HG03139 (cell line): ENCODE results near the gene FKBP6.
"Not testable (repeated sequence)": the region's sequence is repeated elsewhere in the genome, so short reads cannot be mapped to it uniquely, and the experiment has no call there.

ENCODE experiments used
- ATAC-seq: cut with Tn5 transposase; IDR thresholded peaks from one replicate; pipeline ENCODE4 v1.9.1; 2021; ENCODE audit not compliant: unreplicated experiment

Gene FKBP6

DNA sequence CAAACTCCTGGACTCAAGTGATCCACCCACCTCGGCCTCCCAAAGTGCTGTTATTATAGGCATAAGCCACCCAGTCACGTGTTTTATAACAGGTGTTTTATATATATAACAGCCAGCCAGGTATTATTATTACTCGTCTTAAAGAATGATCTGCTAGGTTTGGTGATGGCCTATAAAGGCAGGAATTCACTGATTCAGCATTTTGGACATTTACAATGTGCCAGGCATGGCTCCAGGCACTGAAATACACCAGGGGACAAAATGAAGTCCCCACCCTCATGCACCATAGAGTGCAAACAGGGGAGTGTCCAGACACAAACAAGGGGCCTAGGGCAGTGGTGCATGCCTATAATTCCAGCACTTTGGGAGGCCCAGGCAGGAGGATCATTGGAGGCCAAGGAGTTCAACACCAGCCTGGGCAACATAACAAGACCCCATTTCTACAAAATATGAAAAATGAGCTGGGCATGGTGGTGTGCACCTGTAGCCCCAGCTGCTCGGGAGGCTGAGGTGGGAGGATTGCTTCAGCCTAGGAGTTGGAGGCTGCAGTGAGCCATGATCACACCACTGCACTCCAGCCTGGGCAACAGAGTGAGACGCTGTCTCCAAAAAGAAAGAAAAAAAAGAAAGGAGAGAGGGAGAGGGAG is 4.4 kb upstream of the FKBP6 start:
- ATAC-seq = not testable (repeated sequence)

DNA sequence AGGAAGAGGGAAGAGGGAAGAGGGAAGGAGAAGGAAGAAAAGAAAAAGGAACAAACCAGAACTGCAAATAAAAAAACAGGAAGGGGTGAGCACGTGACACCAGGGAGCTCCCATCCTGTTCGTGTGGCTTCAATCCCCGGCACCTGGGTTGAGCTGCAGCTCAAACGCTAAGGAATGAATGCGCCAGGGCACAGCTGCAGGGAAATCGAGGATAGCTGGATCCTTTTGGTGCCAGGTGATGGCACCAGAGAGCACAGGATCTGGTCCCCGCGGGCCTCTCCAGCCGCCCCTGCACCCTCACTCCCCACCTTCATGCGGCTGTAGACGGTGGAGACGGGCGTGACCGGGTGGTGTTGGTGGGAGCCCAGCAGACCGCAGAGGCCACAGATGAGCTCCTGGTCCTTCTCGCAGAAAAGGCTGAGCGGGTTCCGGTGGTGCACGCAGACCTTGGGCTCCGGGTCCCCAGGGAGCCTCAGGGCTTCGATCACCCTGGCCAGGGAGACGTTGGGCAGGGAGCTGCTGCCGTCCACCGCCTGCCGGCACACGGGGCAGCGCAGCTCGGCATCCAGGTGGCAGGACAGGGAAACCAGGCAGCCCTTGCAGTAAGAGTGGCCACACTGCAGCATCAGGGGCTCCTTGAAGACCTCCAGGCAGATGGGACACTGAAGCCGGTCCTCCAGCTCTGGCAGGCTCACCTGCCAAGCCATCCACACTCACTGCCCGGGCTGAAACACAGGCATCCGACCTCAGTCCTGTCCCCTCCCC is 3.7 kb upstream of the FKBP6 start:
- not testable (repeated sequence) for ATAC-seq

DNA sequence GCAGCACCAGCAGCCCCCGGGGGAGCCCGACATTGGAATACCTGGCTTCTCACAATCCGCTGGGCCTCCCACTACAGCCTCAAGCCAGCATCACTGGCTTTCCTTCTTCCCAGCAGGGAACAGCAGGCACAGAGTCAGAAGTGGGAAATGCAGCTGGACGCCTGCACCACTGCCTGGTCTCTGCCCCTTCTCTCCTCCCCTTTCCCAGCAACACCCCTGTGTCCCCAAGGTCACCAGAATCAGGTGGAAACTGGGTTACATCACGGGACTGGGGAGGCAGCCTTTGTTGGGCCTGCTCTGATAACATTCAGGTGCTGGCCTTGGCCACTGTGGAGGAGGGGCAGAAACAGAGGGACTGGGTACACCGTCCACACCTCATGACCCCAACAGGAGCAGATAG is 2.5 kb upstream of the FKBP6 start:
- ATAC-seq = not testable (repeated sequence)

DNA sequence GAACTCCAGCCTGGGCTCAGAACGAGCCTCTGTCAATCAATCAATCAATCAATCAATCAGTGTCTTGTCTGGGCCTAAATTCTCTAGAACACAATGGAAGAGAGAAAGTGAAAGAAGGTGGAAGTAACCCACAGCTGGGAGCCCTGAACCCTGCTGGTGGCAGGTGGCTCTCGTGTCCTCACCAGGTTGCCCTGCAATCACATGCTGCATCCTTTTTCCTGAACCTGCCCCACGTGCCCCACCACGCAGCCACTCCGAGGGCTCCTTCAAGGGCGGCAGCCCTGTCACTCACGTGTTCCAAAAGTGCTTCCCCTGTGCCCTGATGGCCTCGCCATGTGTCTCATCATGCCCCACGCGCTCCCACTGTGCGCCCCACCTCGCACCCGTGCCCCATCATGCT is 512 bp upstream of the FKBP6 start:
- not testable (repeated sequence) for ATAC-seq

DNA sequence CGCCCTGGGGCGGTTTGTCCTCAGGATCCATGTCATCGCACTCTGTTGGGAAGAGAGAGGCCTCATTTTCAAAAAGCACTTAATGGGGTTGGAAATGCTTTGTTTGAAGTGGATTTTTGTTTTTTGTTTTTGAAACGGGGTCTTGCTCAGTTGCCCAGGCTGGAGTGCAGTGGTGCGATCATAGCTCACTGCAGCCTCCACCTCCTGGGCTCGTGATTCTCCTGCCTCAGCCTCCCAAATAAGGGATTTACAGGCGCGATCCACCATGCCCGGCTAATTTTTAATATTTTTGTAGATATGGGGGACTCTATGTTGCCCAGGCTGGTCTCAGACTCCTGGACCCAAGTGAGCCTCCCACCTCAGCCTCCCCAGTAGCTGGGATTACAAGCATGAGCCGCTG is 735 bp downstream of the FKBP6 start:
- no peak for ATAC-seq

DNA sequence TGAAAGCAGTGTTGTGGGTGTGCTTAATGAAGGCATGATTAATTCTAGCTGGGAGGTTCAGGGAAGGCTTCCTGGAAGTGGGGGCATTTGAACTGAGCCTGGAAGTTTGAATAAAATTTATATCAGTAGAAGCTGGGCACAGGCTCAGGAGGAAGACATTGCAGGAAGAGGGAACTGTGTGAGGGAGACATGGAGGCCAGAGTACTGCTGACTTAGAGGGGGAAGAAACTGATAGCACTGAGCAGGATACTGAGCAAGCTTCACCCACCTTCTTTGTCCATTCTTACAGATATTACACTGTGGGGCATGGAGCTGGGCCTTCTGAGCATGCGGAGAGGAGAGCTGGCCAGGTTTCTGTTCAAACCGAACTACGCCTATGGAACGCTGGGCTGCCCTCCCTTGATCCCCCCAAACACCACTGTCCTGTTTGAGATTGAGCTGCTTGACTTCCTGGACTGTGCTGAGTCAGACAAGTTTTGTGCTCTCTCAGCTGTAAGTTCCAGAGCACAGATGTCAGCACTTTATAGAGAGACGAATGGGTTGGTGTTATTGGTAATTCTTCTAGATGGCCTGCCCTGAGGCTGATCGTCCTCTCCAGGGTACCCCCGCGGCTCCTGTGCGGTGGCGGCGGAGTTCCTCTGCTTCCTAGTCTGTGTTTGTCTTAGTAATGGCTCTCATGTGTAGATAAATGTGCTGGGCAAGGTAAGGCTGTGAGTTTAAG is 2.1 kb downstream of the FKBP6 start:
- no peak for ATAC-seq

DNA sequence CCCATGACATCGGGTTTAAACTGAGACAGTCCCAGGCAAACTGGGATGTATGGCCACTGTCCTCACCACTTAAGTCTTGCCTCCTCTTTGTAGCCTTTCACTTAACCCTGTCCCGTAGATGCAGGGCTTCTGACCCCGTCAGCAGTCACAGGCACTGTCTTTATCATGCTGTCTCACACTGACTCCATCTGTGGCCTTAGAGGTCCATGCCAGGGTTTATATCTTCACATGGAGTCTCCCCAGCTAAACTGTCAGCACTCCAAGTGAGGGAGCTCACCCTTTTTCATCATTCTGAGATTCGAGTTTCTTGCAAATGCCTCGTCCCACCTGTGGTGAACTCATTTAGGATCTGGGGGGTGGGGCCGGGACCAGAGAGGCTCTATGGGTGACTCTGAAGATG is 2.8 kb downstream of the FKBP6 start:
- no peak for ATAC-seq

DNA sequence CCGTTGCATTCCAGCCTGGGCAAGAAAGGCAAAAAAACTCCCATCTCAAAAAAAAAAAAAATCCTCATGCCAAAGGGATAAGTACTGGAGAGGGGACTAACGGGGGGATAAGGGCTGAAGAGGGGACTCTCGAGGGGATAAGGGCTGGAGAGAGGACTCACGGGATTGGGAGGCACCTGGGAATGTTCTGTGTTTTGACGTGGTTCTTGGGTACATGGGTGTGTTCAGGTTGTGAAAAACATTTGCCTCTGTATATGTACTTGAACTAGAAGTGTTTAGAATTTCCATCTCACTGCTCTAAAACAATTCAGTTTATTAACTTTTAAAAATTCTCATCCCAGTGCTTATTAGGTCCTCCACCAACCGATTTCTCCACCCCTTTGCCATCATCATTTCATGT is 4.5 kb downstream of the FKBP6 start:
- ATAC-seq = no peak

DNA sequence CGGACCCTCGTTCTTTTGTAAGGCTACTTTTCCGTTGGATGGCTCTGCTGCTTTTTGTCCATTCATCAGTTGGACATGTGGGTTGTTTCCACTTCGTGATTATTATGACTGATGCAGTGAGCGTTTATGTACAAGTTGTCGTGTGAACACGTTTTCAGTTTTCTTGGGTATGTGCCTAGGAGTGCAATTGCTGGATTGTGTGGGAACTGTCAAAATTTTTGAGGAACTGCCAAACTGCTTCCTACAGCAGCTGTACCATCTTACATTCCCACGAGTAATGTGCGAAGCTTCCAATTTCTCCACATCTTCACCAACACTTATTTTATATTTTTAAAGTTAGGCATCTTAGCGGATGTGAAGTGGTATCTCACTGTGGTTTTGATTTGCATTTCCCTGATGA is 10.4 kb downstream of the FKBP6 start:
- ATAC-seq = no peak

DNA sequence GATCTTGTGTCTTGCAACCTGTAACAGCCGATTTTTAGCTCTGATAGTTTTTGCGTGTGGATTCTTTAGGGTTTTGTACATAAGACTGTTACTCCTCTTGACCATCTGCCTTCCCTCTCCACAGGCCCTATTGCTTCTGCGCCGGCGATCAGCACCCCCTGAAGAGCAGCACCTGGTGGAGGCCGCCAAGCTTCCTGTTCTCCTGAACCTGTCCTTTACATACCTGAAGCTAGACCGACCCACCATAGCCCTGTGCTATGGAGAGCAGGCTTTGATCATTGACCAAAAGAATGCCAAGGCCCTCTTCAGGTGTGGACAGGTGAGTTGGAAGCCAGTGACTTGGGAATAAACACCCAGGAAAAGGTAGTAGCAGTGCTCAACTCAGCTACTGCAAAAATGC is 12.6 kb downstream of the FKBP6 start:
- ATAC-seq = no peak

DNA sequence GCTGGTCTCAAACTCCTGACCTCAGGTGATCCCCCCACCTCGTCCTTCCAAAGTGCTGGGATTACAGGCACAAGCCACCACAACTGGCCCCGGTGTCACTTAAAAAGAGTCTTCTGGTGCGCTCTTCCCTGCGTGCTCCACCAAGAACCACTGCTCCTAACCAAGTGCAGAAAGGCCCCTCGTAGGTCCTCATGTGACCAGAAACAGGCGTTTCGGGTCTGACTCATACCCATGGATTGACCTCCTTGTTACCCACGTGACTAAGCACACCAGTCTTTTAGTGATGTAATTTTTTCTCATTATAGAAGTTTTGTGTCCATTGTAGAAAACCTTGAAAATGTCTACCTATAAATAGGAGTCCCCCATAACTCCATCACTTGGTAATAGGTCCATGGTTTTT is 13.9 kb downstream of the FKBP6 start:
- no peak for ATAC-seq

DNA sequence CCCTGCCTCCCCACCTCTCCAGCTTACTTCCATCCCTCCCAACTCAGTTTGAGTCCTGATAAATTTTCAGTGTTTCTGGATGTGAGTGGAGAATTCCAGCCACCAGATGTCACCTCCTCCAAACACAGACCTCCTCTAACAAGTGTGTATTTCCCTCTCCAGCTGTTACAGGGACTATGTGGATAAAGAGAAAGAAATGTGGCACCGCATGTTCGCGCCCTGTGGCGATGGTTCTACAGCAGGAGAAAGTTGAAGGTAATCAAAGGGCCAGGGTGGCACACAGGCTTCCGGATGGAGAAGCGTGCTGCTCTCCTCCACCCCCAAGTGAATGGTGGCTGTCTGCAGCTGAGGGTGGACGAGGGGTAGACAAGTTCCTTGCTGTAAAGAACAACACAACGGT is 14.7 kb downstream of the FKBP6 start:
- ATAC-seq = no peak

DNA sequence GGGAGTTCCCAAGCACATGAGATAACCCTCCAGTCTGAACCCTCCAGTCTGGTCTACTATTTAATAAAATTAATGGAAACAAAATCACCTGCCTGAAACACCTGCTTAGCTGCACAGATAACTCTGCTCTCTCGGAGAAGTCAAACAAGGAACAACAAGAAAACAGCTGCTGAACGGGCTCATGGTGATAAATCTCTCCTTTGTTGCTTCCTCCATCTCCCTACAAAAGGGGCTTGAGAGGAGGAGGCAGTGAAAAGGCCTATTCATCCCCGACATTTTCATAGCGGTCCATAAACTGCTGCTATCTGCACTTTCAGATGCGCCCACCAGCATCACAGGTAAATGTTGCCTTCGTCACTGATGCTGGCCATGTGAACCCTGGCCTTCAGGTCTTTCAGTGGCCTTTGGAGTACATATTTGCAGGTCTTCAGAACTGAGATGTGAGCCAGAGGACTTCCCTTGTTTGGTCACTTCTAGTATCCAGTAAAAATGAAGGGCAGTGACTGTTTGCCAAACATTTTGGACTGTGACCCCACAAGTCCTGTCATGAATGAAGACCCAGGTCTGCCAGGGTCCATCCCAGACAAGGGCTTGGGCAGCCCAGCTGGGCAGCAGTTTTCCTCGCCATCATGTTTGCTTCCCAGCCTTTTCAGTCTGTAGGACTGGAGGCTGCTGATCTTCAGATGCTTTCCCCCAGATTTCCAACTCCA is 15.9 kb downstream of the FKBP6 start:
- no peak for ATAC-seq

DNA sequence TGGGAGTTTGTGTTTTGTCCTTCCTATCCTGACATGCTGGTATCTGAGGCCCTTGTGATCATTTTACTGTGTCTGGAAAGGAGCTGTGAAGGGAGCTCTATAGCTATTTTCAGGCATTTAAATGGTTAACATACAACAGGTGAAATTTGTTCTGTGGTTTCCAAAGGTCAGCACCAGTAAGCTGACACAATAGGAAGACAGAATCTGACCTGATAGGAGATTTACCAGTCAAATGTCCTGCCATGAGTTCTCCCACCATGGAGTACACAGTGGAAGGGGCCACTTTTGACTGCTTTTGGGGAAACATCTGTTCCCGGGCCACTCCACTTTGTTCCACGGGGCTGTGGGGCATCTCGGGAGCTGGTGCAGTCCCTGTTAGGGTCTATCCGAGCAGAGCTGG is 17.6 kb downstream of the FKBP6 start:
- no peak for ATAC-seq

DNA sequence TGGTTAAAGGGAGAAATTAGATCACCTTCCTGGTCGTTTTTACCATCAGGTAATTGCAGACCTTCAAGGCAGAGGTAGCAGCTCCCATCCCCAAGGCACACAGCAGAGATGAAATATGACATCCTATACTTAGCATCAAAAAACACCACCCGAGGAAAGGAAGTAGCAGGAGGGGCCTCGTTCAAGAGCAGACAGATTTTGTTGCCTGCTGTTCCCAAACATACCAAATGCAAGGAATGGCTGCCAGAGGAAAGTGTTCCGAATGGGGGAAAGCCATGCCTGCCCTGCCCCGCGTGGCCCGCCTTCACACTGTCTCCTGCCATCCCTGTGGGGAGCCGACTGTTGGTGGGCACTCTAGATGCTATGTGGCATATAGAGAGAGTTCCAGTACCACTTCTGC is 18.0 kb downstream of the FKBP6 start:
- ATAC-seq = no peak

DNA sequence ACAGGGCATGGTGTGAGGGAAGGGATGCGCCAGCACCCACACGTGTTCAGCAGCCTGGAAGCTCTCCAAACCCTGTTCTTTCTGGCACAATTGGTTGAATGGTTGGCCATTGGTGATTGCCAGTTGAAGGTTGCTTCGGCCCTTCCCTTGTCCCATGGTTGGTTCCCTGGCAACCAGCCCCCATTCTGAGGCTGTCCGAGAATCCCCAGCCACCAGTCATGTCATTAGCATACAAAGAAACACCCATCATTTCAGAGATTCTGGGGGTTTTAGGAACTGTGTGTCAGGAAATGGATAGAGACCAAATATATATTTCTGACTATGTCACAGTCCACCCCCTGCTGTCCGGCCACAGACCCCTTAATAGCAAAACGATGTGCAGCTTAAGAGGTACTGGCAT is 21.8 kb downstream of the FKBP6 start:
- ATAC-seq = no peak

DNA sequence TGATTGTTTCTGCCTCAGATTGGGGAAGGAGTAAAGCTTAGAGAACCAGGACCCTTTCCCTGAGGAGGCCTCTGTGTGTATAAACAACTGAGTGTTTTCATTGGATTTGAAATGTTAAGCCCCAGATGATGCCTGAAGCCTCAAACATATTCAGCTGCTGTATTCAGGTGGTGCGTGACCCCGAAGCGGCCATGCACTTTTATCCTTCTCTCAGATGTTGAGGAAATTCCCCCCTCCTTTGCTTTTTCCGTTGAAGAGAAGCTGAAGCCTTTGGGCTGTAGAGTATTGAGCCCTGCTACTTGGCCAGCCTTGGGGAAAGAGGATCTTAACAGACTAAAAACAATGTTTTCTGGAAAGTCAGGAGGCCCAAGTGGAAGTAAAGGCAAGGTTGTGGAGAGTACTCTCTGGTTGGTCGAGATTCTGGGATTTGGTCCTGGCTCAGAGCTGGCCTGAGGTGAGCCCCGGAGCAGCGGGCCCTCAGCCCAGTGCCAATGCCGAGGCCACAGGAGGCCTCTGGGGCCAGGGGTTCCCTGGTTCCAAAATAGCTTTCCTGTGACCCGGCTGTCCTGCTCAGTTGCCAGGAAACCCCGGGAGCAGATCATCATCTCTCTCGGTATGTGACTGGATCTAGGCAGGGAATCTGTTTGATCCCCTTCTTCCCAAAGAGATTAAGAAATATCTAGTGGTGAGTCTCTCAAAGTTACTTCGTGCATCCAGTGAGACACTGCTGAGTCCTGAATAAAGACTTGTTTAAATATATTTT is 22.5 kb downstream of the FKBP6 start:
- ATAC-seq = no peak

DNA sequence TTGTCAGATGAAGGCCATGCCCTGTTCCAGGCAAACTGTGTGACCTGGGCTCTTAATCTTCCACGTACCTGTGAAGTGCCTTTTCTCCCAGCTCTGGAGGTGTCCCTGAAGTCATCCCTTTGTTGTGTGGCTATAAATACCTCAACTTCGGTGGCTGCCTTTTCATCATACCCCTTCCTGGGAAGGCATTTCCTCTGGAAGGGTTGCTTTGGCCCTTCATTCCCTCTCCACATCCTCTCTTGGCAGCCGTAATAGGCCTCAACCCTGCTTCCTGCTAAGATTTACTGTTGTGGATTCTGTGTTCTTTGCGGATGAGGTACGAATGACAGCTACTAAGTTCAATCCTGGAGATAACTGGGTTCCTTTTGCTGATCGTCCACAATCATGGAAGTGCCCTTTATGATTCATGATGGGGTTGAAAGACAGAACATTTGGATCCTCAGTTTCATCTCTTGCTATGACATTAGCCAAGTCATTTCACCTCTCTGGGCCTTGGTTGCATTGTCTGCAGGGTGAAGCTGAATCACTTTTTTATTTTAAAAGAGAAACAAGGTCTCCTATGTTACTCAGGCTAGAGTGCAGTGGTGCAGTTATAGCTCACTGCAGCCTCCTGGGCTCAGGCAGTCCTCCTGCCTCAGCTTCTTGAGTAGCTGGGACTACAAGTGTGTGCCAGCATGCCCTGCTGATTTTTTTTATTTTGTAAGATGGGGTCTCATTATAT is 23.6 kb downstream of the FKBP6 start:
- ATAC-seq = no peak

DNA sequence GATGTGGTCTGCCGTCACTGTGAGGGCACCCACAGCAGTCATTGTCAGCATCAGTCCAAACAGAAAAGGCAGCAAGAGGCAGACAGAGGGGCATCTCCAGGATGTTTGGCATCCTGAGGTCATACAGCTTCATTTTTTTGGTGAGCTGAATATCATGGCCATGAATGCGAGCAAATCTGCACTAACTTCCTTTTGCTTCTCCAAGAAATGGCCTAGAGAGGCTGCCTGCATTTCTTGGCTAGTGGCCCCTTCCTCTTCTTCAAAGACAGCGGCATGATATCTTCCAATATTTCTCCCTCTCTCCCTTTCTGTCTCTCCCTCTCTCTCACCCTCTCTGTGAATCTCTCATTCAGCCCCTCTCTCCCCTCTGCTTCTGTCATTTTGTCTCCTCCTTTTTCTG is 24.8 kb downstream of the FKBP6 start:
- ATAC-seq = no peak

DNA sequence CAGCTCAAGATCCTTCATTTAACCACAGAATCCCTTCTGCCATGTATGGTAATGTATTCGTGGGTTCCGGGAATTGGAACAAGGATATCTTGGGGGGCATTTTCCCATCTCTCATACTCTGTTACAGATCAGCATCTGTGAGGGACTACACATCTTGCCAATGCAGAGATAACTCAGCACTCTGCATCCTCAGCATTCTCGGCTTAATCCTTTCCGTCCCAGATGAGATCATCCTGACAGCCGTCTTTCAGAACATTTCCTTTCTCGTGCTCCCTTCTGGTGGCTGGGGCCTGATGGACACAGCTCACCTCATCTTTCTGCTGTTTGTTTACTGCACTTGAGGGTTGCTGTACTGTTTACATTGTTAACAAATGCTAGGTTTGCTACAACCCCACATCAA is 25.3 kb downstream of the FKBP6 start:
- no peak for ATAC-seq
